ENCODE results near the gene CSPG4. TPM values are rescaled to one million over a fixed set of nuclear protein-coding genes. Genes with fewer than 3 reads are reported as not detected.

CSPG4 gene
- total RNA-seq, 1 experiment from 2014 or later = 0.20 TPM

DNA sequence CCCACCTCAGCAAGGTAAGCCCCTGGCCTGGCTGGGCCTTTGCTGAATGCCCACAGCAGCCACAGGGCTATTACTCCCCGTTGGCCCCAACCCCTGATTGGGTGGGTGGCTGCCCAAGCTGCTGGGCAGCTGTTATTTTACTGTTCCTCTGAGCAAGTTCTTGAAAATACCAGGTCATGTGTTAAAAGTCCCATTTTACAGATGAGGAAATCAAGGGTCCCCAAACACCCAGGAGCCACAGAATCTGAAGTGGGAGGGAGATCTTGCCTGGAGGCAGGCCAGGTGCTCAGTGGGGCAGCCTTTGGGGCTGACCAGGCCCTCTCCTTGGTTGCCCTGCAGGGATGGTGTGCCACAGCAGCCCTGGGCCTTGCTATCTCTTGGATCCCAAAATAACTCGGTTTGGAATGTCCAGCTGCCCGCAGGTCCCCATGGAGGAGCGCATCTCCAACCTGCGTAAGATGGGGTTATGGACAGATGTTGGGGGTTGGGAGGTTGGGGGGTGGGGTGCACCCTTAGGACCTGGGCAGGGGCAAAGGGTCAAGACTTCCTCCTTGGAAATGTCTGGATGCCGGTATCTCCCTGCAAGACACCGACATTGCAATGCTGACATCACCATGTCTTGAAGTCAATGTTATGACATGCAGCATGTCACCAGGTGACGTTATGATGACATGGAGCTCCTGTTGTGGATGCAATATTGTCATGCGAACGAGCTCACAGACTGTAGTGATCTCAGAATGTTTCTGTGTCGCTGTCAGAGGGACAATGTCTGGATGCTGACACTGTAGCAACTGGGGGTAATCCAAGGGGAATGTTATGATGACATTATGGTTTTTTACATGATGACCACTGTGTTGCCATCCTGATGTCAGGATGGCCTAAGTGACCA lies 13.3 kb upstream of the CSPG4 start:
- ChIA-PET CTCF (interaction anchor here (0.7 to 1.4 kb wide), 3 partner anchors 76 to 84 kb away, joined by 3 to 5 read pairs (median 4); no protein-coding TSS in a partner anchor), POLR2A (no interaction called here)
- no peak overlapping the region for H3K27ac Mint-ChIP-seq (ENCODE audit: unreplicated experiment)
- Histone ChIP-seq H3K4me1 (peaks cover 10% of the 10 kb centered on the region), H3K36me3 (ENCODE audit: control insufficient read depth, insufficient read depth, low read length) (no peaks in the 10 kb centered on the region), H3K27me3 (replicated peaks; ENCODE audit: control insufficient read depth, insufficient read depth, low read length) (no peaks in the 10 kb centered on the region), H3K4me3 (ENCODE audit: low read depth, low read length) (no peak overlapping the region), H3K9me3 (no peaks in the 10 kb centered on the region)
- no peak for DNase-seq
- BruUV-seq (replicated peaks) = no TSS peak
- TF ChIP-seq, protein P1, sequence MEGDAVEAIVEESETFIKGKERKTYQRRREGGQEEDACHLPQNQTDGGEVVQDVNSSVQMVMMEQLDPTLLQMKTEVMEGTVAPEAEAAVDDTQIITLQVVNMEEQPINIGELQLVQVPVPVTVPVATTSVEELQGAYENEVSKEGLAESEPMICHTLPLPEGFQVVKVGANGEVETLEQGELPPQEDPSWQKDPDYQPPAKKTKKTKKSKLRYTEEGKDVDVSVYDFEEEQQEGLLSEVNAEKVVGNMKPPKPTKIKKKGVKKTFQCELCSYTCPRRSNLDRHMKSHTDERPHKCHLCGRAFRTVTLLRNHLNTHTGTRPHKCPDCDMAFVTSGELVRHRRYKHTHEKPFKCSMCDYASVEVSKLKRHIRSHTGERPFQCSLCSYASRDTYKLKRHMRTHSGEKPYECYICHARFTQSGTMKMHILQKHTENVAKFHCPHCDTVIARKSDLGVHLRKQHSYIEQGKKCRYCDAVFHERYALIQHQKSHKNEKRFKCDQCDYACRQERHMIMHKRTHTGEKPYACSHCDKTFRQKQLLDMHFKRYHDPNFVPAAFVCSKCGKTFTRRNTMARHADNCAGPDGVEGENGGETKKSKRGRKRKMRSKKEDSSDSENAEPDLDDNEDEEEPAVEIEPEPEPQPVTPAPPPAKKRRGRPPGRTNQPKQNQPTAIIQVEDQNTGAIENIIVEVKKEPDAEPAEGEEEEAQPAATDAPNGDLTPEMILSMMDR (IDR thresholded peaks at IDR 0.05; ENCODE audit: insufficient read depth in 1 of 2, low read depth in 1 of 2, low read length in 1 of 2, severe bottlenecking in 1 of 2, unreplicated experiment in 1 of 2) = no peak
- H3K4me3 Mint-ChIP-seq (ENCODE audit: unreplicated experiment) = no peak overlapping the region
- no peaks in the 10 kb centered on the region for H3K36me3 Mint-ChIP-seq (ENCODE audit: insufficient read depth, unreplicated experiment)
- H3K27me3 Mint-ChIP-seq (ENCODE audit: insufficient read depth, unreplicated experiment) = no peaks in the 10 kb centered on the region
- no peaks in the 10 kb centered on the region for H3K9me3 Mint-ChIP-seq (ENCODE audit: unreplicated experiment)
- intact Hi-C loops (cut with micrococcal nuclease; ENCODE audit: unreplicated experiment) = loop anchor here (10.0 kb wide), 1 partner anchor 199 kb away; no protein-coding TSS in a partner anchor
- no peaks in the 10 kb centered on the region for H3K4me1 Mint-ChIP-seq (ENCODE audit: low read depth, unreplicated experiment)

DNA sequence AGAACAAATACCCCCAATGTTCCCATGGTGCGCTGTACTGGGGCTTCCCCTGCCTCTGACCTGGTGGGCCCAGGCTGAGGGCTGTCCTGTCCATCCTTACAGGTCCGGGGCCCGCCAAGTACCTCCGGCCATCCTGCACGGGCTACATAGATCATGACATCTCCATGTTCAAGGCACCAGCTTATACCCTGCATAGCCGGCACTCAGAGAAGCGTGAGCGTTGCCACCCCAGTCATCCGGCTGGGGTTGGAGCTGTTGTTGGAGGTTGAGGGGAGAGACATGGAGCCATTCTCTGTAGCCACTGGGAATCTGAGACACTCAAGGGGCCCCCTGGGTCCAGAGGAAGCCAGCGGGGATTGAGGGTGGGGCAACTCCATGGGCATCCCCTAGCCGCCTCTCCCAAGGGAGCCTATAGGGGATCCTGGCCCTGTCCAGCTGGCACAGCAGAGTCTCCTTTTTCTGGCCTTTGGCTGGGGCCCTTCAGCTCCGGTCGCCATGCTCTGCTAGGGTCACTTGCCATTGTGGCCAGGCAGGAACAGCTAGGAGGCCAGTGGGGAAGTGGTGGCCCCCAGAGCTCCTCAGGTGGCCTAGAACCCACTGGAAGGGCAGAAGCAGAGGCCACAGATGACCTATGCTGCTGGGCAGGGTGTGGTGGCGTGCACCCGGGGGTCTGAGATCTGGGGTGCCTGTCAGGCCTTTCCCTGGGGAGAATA lies 12.5 kb upstream of the CSPG4 start:
- Mint-ChIP-seq H3K4me3 (ENCODE audit: unreplicated experiment) (no peak overlapping the region), H3K27me3 (ENCODE audit: insufficient read depth, unreplicated experiment) (no peaks in the 10 kb centered on the region), H3K27ac (ENCODE audit: unreplicated experiment) (peak overlapping the region; percentile 76), H3K9me3 (ENCODE audit: unreplicated experiment) (no peaks in the 10 kb centered on the region), H3K4me1 (ENCODE audit: low read depth, unreplicated experiment) (no peaks in the 10 kb centered on the region), H3K36me3 (ENCODE audit: insufficient read depth, unreplicated experiment) (no peaks in the 10 kb centered on the region)
- BruUV-seq (replicated peaks) = no TSS peak
- intact Hi-C loops (cut with micrococcal nuclease; ENCODE audit: unreplicated experiment) = loop anchor here (10.0 kb wide), 1 partner anchor 200 kb away; no protein-coding TSS in a partner anchor
- peaks cover 10% of the 10 kb centered on the region for H3K4me1 ChIP-seq
- H3K9me3 ChIP-seq = no peaks in the 10 kb centered on the region
- no peaks in the 10 kb centered on the region for H3K36me3 ChIP-seq (ENCODE audit: control insufficient read depth, insufficient read depth, low read length)
- no peak overlapping the region for H3K4me3 ChIP-seq (ENCODE audit: low read depth, low read length)
- no peaks in the 10 kb centered on the region for H3K27me3 ChIP-seq (replicated peaks; ENCODE audit: control insufficient read depth, insufficient read depth, low read length)
- POLR2A ChIA-PET = interaction anchor here (0.6 kb wide), 1 partner anchor 132 kb away, joined by 3 read pairs; no protein-coding TSS in a partner anchor
- CTCF ChIA-PET = interaction anchor here (0.7 to 1.4 kb wide), 2 partner anchors 77 kb away, joined by 3 to 4 read pairs; no protein-coding TSS in a partner anchor
- no peak for DNase-seq
- TF ChIP-seq, protein P1 (IDR thresholded peaks at IDR 0.05; ENCODE audit: insufficient read depth in 1 of 2, low read depth in 1 of 2, low read length in 1 of 2, severe bottlenecking in 1 of 2, unreplicated experiment in 1 of 2) = no peak
